ENCODE measurements around the gene GBF1.
"Not testable (repeated sequence)": the region's sequence is repeated elsewhere in the genome, so short reads cannot be mapped to it uniquely, and the experiment has no call there.

The GBF1 gene

GRCh38 chr10:102306710-102307109 lies 61.4 kb downstream of the GBF1 start:
- no peak for TF ChIP-seq CTCF (IDR thresholded peaks at IDR 0.05; ENCODE audit: extremely low read depth, insufficient read depth, missing control alignments)
- in situ Hi-C loops (cut with MboI; ENCODE audit: low pct_unique_long_range_greater_than_20kb, low sequenced_read_pairs, unreplicated experiment) = no loop called here
- no peak for DNase-seq (ENCODE audit: low spot score)

- DNase-seq (ENCODE audit: low spot score); in situ Hi-C loops (cut with MboI; ENCODE audit: low pct_unique_long_range_greater_than_20kb, low sequenced_read_pairs, unreplicated experiment): not testable (repeated sequence)
These were observed 63.0 kb downstream of the GBF1 start for GRCh38 chr10:102308318-102308717.

- no peak for TF ChIP-seq CTCF (IDR thresholded peaks at IDR 0.05; ENCODE audit: extremely low read depth, insufficient read depth, missing control alignments)
- in situ Hi-C loops (cut with MboI; ENCODE audit: low pct_unique_long_range_greater_than_20kb, low sequenced_read_pairs, unreplicated experiment) = no loop called here
These were observed 63.9 kb downstream of the GBF1 start for GRCh38 chr10:102309236-102309635.

GRCh38 chr10:102309916-102310315 lies 64.6 kb downstream of the GBF1 start:
- no peak for DNase-seq (ENCODE audit: low spot score)
- in situ Hi-C loops (cut with MboI; ENCODE audit: low pct_unique_long_range_greater_than_20kb, low sequenced_read_pairs, unreplicated experiment) = no loop called here

More at GRCh38 chr10:102309236-102309635, 63.9 kb downstream of the GBF1 start:
- DNase-seq (ENCODE audit: low spot score) = no peak

GRCh38 chr10:102310361-102311024 lies 65.2 kb downstream of the GBF1 start:
- in situ Hi-C loops (cut with MboI; ENCODE audit: low pct_unique_long_range_greater_than_20kb, low sequenced_read_pairs, unreplicated experiment) = no loop called here
- TF ChIP-seq CTCF (IDR thresholded peaks at IDR 0.05; ENCODE audit: extremely low read depth, insufficient read depth, missing control alignments) = no peak
- no peak for DNase-seq (ENCODE audit: low spot score)

More at GRCh38 chr10:102309916-102310315, 64.6 kb downstream of the GBF1 start:
- TF ChIP-seq CTCF (IDR thresholded peaks at IDR 0.05; ENCODE audit: extremely low read depth, insufficient read depth, missing control alignments) = no peak

GRCh38 chr10:102311025-102311420 lies 65.7 kb downstream of the GBF1 start:
- TF ChIP-seq CTCF (IDR thresholded peaks at IDR 0.05; ENCODE audit: extremely low read depth, insufficient read depth, missing control alignments) = no peak
- in situ Hi-C loops (cut with MboI; ENCODE audit: low pct_unique_long_range_greater_than_20kb, low sequenced_read_pairs, unreplicated experiment) = no loop called here
- no peak for DNase-seq (ENCODE audit: low spot score)

- in situ Hi-C loops (cut with MboI; ENCODE audit: low pct_unique_long_range_greater_than_20kb, low sequenced_read_pairs, unreplicated experiment) = no loop called here
- no peak for TF ChIP-seq CTCF (IDR thresholded peaks at IDR 0.05; ENCODE audit: extremely low read depth, insufficient read depth, missing control alignments)
- DNase-seq (ENCODE audit: low spot score) = no peak
These were observed 67.4 kb downstream of the GBF1 start for GRCh38 chr10:102312683-102313082.

Measured in GM13977 (cell line).